ENCODE measurements around the gene PKD1L1.

GRCh38 chr7:47970761-47971160 is 22.5 kb upstream of the PKD1L1 start:
- TF ChIP-seq ZFP3 (CRISPR knock-in tag; IDR thresholded peaks at IDR 0.05) = no peak
- TF ChIP-seq ESRRG (CRISPR knock-in tag; IDR thresholded peaks at IDR 0.05) = no peak
- no peak for TF ChIP-seq ZFP30 (CRISPR knock-in tag; IDR thresholded peaks at IDR 0.05)
- TF ChIP-seq ZC3H10 (CRISPR knock-in tag; IDR thresholded peaks at IDR 0.05) = no peak
- no peak for TF ChIP-seq CSDC2 (CRISPR knock-in tag; IDR thresholded peaks at IDR 0.05)
- TF ChIP-seq ZNF565 (CRISPR knock-in tag; conservative IDR thresholded peaks at IDR 0.05; ENCODE audit: low read depth) = no peak
